PFSK-1 (cell line): ENCODE results near the gene SRD5A1.

ENCODE experiments used
- FOXP2 ChIP-seq: optimal IDR thresholded peaks from 2 replicates; pipeline ENCODE3; 2011; ENCODE audit warnings: borderline replicate concordance, control low read depth, inconsistent platforms; ENCODE audit not compliant: insufficient read depth; ENCODE audit errors: extremely low read length, extremely low read depth
- POLR2AphosphoS5 ChIP-seq: IDR thresholded peaks from 2 replicates; pipeline ENCODE4 v1.6.1; 2012; ENCODE audit warnings: low read depth, mild to moderate bottlenecking, control low read depth, low read length, moderate library complexity
- SIN3A ChIP-seq: IDR thresholded peaks from 2 replicates; pipeline ENCODE4 v1.6.1; 2012; ENCODE audit warnings: mild to moderate bottlenecking, low read length, moderate library complexity, borderline replicate concordance; ENCODE audit not compliant: insufficient read depth
- TAF1 ChIP-seq: IDR thresholded peaks from 2 replicates; pipeline ENCODE4 v1.6.1; 2012; ENCODE audit warnings: low read length, control low read depth, borderline replicate concordance; ENCODE audit not compliant: insufficient read depth
- TF ChIP-seq, protein P1 (sequence below), 2 experiments: IDR thresholded peaks; 2 replicates each; pipeline versions ENCODE4 v1.6.1 to v1.8.0; 2011 to 2012; ENCODE audit warnings: low read depth in 2 of 2, low read length in 2 of 2, control low read depth in 1 of 2, inconsistent platforms in 1 of 2, mild to moderate bottlenecking in 1 of 2, moderate library complexity in 1 of 2; ENCODE audit not compliant: insufficient read depth in 1 of 2

The SRD5A1 gene

DNA sequence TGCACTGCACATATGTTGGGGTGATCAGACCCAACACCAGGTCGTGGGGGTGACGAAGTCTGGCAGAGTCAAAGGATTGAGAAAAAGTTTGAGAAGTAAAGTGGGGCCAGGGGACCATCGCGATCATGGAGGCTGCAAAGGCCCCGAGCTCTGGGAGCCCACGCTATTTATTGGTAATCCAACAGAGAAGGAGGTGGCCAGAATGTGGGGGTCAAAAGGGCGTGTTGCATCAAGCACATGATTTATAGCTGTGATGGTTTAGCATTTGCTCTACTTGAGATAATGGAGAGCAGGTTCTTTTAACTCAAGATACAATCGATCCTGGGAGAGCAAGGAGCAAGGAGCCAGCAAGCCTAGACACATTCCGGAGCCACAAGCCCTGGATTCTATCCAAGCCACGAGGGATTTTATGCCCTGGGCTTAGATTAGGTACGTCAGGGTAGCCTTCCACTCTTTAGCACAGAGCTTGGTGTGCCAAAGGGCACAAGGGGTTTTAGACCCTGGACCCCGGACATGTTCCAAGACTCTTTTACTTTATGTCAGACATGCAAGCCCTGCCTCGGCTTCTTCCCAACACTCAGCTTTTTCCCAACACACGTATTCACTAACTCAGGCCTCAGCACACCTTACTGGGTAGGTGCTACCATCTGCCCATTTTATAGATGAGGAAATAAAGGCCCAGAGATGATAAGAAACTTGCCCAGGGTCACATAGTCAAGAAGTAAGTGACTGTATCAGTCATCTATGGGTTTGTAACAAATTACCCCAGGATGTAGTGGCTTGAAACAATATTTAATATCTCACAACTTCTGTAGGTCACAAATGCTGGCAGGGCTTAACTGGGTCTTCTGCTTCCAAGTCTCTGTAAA lies 39.9 kb upstream of the SRD5A1 start:
- TF ChIP-seq FOXP2 (no peak), TAF1 (no peak), SIN3A (no peak)
- TF ChIP-seq, protein P1, sequence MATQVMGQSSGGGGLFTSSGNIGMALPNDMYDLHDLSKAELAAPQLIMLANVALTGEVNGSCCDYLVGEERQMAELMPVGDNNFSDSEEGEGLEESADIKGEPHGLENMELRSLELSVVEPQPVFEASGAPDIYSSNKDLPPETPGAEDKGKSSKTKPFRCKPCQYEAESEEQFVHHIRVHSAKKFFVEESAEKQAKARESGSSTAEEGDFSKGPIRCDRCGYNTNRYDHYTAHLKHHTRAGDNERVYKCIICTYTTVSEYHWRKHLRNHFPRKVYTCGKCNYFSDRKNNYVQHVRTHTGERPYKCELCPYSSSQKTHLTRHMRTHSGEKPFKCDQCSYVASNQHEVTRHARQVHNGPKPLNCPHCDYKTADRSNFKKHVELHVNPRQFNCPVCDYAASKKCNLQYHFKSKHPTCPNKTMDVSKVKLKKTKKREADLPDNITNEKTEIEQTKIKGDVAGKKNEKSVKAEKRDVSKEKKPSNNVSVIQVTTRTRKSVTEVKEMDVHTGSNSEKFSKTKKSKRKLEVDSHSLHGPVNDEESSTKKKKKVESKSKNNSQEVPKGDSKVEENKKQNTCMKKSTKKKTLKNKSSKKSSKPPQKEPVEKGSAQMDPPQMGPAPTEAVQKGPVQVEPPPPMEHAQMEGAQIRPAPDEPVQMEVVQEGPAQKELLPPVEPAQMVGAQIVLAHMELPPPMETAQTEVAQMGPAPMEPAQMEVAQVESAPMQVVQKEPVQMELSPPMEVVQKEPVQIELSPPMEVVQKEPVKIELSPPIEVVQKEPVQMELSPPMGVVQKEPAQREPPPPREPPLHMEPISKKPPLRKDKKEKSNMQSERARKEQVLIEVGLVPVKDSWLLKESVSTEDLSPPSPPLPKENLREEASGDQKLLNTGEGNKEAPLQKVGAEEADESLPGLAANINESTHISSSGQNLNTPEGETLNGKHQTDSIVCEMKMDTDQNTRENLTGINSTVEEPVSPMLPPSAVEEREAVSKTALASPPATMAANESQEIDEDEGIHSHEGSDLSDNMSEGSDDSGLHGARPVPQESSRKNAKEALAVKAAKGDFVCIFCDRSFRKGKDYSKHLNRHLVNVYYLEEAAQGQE (IDR thresholded peaks at IDR 0.05; ENCODE audit: insufficient read depth in 1 of 2, low read depth in 2 of 2, low read length in 2 of 2): no peak

DNA sequence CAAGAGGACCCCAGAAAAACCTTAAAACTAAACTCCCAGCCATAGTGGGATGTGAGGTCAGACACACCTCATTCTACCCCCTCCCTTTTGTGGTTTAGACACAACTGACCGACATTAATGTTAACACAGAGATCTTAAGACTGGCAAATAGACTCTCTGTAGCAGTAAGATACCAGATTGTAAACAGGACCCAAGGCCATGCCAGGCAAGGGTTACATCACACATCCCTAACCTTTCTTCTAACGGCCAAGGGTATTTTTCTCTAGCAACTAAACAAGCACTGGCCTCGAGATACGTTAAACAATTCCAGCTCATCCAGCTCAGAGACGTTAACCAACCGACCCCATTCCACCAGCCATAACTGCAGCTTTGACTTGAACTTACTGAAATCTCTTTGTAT lies 39.2 kb upstream of the SRD5A1 start:
- TF ChIP-seq FOXP2 (no peak), SIN3A (no peak), POLR2AphosphoS5 (no peak), TAF1 (no peak)
- TF ChIP-seq, protein P1 (IDR thresholded peaks at IDR 0.05; ENCODE audit: insufficient read depth in 1 of 2, low read depth in 2 of 2, low read length in 2 of 2): no peak

DNA sequence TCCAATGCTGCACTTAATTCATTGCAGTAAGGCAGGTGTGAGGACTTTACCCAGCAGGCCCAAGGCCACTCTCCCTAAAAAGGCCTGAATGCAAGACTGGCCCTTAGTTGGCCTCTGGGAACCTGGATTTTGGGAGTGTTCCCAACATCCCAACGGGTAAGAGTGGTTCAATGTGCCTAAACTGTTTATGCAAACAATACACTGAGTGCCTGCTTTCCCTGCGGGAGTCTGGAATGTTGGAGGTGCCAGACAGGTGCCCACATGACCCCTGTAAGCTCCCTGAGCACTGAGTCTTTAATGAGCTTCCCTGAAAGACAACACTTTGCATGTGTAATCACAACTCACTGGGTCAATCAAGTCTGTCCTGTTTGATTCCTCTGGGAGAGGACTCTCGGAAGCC lies 37.8 kb upstream of the SRD5A1 start:
- TF ChIP-seq POLR2AphosphoS5 (no peak), SIN3A (no peak), TAF1 (no peak)

DNA sequence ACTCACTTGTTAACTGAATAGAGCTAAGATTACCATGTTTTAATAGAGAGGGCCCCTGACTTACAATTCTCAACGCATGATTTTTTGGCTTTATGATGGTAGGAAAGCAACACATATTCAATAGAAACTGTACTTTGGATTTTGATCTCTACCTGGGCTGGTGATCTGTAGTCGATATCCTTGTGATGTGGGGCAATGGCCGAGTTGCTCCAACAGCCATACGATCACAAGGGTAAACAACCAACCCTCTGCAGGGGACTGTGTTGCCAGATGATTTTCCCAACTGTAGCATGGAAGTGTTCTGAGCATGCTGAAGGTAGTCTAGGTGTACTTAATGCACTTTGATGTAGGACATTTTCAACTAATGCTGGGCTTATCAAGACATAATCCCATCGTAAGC lies 36.9 kb upstream of the SRD5A1 start:
- TF ChIP-seq, protein P1 (IDR thresholded peaks at IDR 0.05; ENCODE audit: insufficient read depth in 1 of 2, low read depth in 2 of 2, low read length in 2 of 2): no peak

DNA sequence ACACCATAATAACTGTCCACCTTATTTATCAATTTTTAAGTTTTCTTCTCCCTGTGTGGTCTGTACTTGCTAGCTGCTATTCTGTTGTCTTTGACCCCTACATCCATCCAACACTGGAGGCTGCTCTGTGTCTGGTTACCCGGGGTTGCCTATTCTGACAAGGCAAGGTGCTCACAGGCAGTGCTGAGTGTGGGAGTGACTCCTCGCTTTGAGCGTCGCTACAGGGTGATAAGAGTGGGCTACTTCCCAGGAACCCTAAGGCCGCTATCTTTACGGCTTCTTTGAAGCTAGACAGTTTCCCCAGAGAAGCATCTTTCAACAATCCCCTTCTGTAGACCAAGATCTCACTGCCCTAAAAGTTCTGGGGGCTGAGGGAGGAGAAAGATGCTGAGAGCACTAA lies 35.7 kb upstream of the SRD5A1 start:
- TF ChIP-seq FOXP2 (no peak), TAF1 (no peak), POLR2AphosphoS5 (no peak), SIN3A (no peak)
- TF ChIP-seq, protein P1 (IDR thresholded peaks at IDR 0.05; ENCODE audit: insufficient read depth in 1 of 2, low read depth in 2 of 2, low read length in 2 of 2): no peak
